ENCODE data around the gene ITGA5.

DNA sequence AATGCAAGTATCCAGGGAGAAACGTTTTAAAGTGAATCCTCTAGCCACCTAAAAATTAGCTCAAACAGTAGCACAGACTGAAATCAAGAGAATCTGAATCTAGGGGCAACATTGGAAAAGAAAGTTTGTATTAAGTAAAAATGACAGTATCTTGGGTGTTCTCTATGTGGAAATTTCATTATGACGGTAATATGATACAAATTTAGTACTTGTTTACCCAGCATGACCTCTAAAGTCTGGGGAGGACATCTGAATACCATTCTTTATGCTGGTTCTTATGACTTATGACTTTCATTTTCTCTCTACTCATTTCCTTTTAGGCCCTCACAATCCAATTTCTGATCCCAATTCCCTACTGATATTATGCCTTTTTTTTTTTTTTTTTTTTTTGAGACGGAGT is 40.3 kb upstream of the ITGA5 start:
- TF ChIP-seq CENPX (CRISPR knock-in tag; IDR thresholded peaks at IDR 0.05), result no peak
- TF ChIP-seq ZBTB21 (CRISPR knock-in tag; IDR thresholded peaks at IDR 0.05), result no peak
- no peak for TF ChIP-seq POGZ (CRISPR knock-in tag; IDR thresholded peaks at IDR 0.05)
- no peak for TF ChIP-seq ZFP36 (IDR thresholded peaks at IDR 0.05; ENCODE audit: borderline replicate concordance, low read depth, low read length, partially characterized antibody)
- no peak for TF ChIP-seq ZNF83 (CRISPR knock-in tag; IDR thresholded peaks at IDR 0.05; ENCODE audit: borderline replicate concordance)
- no peak for TF ChIP-seq EP300 (IDR thresholded peaks at IDR 0.05; ENCODE audit: low read depth in 2 of 2, low read length in 2 of 2)
- no peak for TF ChIP-seq EP300 (CRISPR knock-in tag; IDR thresholded peaks at IDR 0.05; ENCODE audit: borderline replicate concordance)
- no peak for TF ChIP-seq MTA1 (CRISPR knock-in tag; IDR thresholded peaks at IDR 0.05; ENCODE audit: borderline replicate concordance)
- TF ChIP-seq, protein P1, sequence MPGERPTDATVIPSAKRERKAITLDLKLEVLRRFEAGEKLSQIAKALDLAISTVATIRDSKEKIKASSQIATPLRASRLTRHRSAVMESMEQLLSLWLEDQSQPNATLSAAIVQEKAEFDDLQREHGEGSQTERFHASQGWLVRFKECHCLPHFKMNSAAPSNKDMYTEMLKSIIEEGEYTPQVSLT (CRISPR knock-in tag; IDR thresholded peaks at IDR 0.05; ENCODE audit: borderline replicate concordance, low read depth), result no peak
- no peak for TF ChIP-seq SP1 (IDR thresholded peaks at IDR 0.05)
- no peak for TF ChIP-seq SP1 (CRISPR knock-in tag; IDR thresholded peaks at IDR 0.05)
- TF ChIP-seq KLF13 (CRISPR knock-in tag; IDR thresholded peaks at IDR 0.05), result no peak
